ENCODE data around the gene SH3GLB1.

GRCh38 chr1:86706018-86706635 lies 1.8 kb downstream of the SH3GLB1 start:
- TF ChIP-seq REST (IDR thresholded peaks at IDR 0.05) (no peak), CTCF (IDR thresholded peaks at IDR 0.05; ENCODE audit: low read depth, low read length, missing input control) (no peak), YY1 (IDR thresholded peaks at IDR 0.05) (no peak), NR2F2 (IDR thresholded peaks at IDR 0.05) (no peak), RAD21 (IDR thresholded peaks at IDR 0.05) (no peak), ZBTB33 (IDR thresholded peaks at IDR 0.05) (no peak)
